SK-N-SH (cell line): ENCODE measurements around the gene TBC1D19.

Source experiments
- CTCF ChIP-seq: fragments of 200-600 bp; sonication (generic); IDR thresholded peaks from 2 replicates; pipeline ENCODE4 v1.6.1; 2017; ENCODE audit warnings: antibody characterized with exemption, mild to moderate bottlenecking, moderate library complexity
- EP300 ChIP-seq, 2 experiments: IDR thresholded peaks; 2 replicates each; pipeline versions ENCODE4 v1.4.0 to v1.6.1; 2012; ENCODE audit warnings: borderline replicate concordance in 1 of 2, low read depth in 1 of 2, low read length in 1 of 2
- EZH2phosphoT487 ChIP-seq: fragments of 200-600 bp; sonication (generic); IDR thresholded peaks from 2 replicates; pipeline ENCODE4 v1.6.1; 2017; ENCODE audit warnings: low read depth, mixed run types, mild to moderate bottlenecking, antibody characterized with exemption, moderate library complexity, borderline replicate concordance
- NRF1 ChIP-seq: IDR thresholded peaks from 2 replicates; pipeline ENCODE4 v1.6.1; 2012; ENCODE audit warnings: low read depth, mild to moderate bottlenecking, low read length
- RCOR1 ChIP-seq: fragments of 150-350 bp; IDR thresholded peaks from 2 replicates; pipeline ENCODE4 v1.6.1; 2017; ENCODE audit warnings: antibody characterized with exemption, low read length
- RFX5 ChIP-seq: IDR thresholded peaks from 2 replicates; pipeline ENCODE4 v1.6.1; 2012; ENCODE audit warnings: mild to moderate bottlenecking, improper control_type of control experiment, low read length
- TF ChIP-seq, protein P1 (sequence below): IDR thresholded peaks from 2 replicates; pipeline ENCODE4; 2012

GRCh38 chr4:26544421-26544820 is 39.5 kb upstream of the TBC1D19 start:
- no peak for TF ChIP-seq RCOR1
- TF ChIP-seq EZH2phosphoT487, result no peak
- no peak for TF ChIP-seq CTCF
- no peak for TF ChIP-seq EP300 (IDR thresholded peaks at IDR 0.05; ENCODE audit: borderline replicate concordance in 1 of 2, low read depth in 1 of 2, low read length in 1 of 2)
- TF ChIP-seq, protein P1, sequence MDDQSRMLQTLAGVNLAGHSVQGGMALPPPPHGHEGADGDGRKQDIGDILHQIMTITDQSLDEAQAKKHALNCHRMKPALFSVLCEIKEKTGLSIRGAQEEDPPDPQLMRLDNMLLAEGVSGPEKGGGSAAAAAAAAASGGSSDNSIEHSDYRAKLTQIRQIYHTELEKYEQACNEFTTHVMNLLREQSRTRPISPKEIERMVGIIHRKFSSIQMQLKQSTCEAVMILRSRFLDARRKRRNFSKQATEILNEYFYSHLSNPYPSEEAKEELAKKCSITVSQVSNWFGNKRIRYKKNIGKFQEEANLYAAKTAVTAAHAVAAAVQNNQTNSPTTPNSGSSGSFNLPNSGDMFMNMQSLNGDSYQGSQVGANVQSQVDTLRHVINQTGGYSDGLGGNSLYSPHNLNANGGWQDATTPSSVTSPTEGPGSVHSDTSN, result no peak
- no peak for TF ChIP-seq RFX5
- TF ChIP-seq NRF1, result no peak
